ENCODE results near the gene ZSWIM6.
"Not testable (repeated sequence)": the region's sequence is repeated elsewhere in the genome, so short reads cannot be mapped to it uniquely, and the experiment has no call there.

The ZSWIM6 gene

DNA sequence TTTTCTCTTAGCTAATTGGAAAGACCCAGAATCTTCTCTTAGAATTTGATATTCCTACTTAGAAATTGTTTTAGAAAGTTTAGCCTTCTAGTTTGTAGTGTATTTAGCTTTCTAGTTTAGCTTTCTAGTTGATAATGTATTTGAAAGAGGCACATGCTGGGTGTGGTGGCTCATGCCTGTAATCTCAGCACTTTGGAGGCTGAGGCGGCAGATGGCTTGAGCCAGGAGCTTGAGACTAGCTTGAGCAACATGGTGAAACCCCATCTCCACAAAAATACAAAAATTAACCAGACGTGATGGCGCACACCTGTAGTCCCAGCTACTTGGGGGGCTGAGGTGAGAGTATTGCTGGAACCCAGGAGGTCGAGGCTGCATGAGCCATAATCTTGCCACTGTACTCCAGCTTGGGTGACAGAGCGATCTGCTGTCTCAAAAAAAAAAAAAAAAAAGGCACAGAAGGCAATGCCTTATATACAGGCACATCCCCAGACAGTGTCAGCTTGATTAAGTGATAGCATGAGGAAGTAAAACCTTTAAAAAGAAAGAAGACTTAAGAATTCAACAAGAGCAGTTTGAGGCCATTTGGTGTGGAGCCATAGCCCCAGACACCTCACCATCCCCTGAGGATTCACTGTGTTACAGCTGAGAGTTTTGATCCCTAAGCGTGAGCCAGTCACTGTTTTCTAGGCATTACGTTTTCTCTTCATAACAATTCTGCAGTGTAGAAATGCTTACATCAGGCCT lies 34.6 kb downstream of the ZSWIM6 start:
- DNase-seq, result no peak

DNA sequence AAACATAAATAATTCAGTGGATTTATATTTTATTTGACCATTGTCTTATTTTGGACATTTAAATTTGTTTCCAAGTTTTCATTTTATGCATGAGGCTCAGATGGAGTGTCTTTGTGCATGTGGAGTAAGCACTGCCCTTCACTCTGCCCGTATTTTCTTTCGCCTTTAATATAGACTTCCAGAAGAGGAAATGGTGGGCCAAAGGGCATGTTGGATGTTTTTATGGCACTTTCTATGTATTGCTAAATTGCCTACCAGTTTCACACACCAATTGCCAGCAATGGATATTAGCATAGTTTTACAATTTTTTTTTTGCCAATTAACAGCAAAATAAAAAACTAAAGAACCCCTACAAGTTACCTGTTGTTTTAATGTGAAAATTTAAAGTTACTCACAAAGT lies 38.4 kb downstream of the ZSWIM6 start:
- DNase-seq, result no peak

GRCh38 chr5:61371474-61371873 lies 39.4 kb downstream of the ZSWIM6 start:
- DNase-seq, result no peak

DNA sequence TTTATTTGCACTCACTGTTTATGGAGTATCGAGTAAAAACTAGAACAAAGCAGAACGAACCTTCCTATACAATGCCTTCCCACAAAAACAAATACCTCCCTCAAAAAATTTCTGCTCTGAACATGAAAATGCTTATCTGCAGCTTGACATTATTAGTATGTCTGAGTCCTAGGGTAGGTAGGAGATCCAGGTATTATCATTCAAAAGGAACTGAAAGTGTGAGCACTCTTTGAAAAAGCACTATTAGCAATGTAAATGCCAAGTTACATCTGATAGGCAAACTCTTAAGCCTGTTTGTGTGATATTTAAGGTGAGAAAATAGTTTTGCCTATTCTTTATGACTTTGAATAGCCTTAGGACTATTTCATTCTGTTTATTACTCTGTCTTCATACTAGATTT lies 47.6 kb downstream of the ZSWIM6 start:
- DNase-seq, result no peak

- DNase-seq, result no peak
These were observed 49.9 kb downstream of the ZSWIM6 start for GRCh38 chr5:61381968-61382367.

GRCh38 chr5:61385627-61386026 lies 53.6 kb downstream of the ZSWIM6 start:
- no peak for DNase-seq

GRCh38 chr5:61386045-61386800 lies 54.2 kb downstream of the ZSWIM6 start:
- DNase-seq, result no peak

DNA sequence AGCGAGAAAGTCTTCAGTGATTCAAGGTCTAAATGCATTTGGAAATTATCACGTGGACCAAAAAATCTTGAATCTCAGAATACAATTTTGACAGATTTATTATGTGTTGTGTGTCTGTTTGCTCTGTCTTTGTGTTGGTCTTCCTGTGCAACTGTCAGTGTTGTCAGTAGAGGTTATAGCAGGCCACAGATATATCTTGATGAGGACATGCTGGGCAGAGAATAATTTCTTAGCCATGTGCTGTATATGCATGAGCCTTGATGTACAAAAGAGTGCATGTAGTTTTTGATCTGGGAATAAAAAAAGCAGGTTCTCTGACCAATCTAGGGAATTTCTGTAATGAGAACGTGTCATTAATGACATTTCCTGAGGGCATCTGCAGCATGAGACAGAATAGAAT lies 57.6 kb downstream of the ZSWIM6 start:
- DNase-seq, result no peak

DNA sequence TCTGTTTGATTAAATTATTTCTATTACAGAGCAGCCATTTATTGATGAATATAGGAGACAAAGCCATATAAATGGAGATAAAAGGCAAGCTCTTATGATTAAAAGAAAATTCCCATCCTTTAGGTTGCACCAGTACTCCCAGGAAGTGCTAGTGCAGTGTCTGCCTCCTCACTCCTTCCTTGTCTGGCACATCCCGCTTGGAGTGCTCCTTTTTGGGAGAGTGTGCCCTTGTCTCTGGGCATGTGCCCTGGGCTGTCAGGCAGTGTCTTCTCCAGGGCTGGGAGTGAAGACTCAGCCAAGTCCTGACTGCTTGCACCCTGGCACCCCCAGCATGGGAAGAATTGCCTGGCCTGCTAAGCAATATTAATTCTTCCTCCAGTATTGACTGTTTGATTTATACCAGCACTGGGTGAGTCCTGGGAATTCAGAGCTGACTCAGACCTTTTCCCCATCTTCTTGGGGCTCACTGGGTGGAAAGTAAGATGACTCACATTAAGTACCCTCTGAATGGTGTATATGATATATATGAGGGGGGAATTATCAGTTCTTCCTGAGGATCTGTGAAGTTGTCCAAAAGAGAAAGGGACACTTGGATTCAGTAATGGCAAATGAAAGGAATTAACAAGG lies 62.1 kb downstream of the ZSWIM6 start:
- no peak for DNase-seq

GRCh38 chr5:61394793-61395192 lies 62.7 kb downstream of the ZSWIM6 start:
- DNase-seq, result no peak

- no peak for DNase-seq
These were observed 65.2 kb downstream of the ZSWIM6 start for GRCh38 chr5:61397238-61397637.

- no peak for DNase-seq
These were observed 65.9 kb downstream of the ZSWIM6 start for GRCh38 chr5:61397937-61398336.

DNA sequence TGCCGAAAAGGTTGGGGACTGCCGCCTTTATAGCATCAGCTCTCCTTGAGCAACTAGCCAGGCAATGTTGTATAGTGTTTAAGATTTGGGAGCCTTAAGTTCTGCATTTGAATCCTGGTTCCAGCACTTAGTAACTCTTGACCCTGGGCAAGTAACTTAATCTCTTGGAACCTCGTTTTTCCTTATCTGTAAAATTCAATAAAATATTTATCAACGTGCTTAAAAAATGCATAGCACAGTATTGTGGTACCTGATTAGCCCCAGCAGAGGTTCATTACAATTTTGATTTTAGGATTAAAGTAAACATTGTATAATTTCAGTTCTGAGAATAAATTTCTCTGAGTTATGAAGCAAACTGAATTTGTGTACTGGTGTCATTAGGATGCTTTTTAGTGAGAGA lies 66.4 kb downstream of the ZSWIM6 start:
- no peak for DNase-seq

DNA sequence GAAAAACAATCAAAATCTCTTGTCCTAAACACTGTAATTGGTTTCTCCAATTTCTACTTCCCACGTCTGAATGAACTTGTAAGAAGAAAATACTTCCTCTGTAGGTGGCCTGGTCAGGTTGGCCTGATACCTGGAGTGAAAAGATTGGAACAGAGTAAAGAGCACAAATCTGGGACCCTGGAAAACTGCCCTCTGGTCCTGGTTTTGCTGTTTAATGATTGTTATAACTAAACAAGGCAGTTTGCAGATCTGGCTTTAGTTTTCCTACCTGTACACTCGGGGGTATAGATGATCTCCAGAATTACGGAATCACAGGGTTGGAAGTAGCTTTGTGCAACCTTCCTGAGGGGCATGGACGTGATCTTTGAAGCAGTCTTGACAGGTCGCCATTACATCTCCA lies 67.6 kb downstream of the ZSWIM6 start:
- DNase-seq, result no peak

GRCh38 chr5:61401726-61402125 lies 69.7 kb downstream of the ZSWIM6 start:
- no peak for DNase-seq

- DNase-seq, result no peak
These were observed 70.3 kb downstream of the ZSWIM6 start for GRCh38 chr5:61402244-61402823.

- no peak for DNase-seq
These were observed 71.2 kb downstream of the ZSWIM6 start for GRCh38 chr5:61402970-61403900.

DNA sequence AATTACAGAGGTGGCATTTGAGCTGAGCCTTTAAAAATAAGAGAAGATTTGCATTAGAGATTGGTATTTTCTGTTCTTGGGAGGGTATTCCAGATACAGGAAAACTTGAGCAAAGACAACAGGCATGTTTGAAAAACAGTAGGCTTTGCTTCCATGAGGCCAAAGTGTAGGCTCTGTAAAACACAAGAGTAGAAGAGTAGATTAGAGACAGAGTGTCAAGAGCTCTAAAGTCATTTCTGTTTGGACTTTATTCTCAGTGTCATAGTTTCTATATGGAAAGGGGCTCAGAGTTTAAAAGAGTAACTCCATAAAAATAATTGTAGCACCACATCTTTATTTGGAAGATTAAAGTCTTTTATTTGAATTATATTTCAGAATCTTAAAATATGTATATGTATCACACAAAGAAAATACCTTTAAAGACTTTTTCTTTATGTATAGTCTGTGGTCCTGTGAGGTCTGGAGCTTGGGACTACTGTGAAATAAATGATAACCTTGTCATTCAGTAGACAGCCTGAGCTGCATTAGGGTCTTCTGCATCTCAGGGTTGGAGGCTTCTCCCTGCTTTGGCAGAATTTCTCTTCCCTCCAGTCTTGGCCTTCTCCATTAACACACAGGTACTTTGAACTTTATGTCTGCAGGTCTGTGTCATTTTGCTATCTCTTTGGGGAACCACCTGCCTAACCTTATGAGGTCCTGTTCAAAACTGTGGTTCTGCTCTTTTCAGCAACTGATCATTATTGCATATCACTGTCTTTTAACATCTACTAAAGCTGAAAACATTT lies 73.6 kb downstream of the ZSWIM6 start:
- no peak for DNase-seq

GRCh38 chr5:61406497-61406896 lies 74.4 kb downstream of the ZSWIM6 start:
- not testable (repeated sequence) for DNase-seq

DNA sequence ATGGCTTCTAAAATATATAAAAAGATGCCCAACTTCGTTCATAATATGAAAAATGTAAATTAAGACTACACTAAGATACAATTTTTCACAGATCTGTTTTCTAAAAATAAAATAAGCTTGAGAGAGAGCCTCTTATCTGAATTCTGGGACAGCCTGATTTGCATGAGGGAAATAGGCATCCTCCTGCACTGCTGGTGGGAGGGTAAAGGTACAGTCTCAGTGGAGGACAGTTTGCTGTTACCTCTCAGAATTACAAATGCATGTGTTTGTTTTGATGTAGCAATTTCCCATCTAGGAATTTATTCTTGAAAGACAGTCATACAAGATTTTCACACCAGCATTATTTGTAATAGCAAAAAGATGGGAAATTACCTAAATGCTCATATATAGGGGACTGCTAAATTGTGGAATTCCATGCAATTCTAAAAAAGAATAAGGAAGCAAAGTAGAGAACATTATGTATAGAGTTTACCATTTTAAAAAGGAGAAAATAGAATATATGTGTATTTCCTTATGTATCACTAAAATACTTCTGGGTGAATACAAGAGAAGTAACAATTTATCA lies 75.7 kb downstream of the ZSWIM6 start:
- no peak for DNase-seq

- peak; percentile 99 for DNase-seq
These were observed 76.6 kb downstream of the ZSWIM6 start for GRCh38 chr5:61408476-61409168.
